LNCAP (cell line): ENCODE results near the gene TRRAP.

ENCODE experiments used
- CTCF ChIP-seq: fragments of 450-650 bp; IDR thresholded peaks from 2 replicates; pipeline ENCODE4 v1.5.1; 2017; ENCODE audit warnings: mild to moderate bottlenecking

The TRRAP gene

DNA sequence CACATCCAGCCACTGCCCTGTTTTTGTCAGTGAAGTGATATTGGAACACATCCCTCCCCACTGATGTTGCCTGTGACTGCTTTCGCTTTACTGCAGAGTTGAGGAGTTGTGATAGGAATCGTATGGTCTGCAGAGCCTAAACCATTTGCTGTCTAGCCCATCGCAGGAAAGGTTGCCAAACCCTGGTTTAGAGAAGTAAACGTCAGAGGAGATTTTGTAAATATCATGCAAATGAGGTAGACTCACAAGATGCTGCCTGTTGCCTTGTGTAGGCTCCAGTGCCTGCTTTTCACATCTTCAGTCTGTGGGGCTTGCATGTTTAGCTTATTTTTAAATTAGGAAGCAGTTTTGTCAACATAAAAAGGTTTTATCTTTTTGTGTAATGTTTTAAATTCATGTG lies 107.1 kb downstream of the TRRAP start:
- no peak for TF ChIP-seq CTCF

GRCh38 chr7:98985945-98986344 lies 107.6 kb downstream of the TRRAP start:
- no peak for TF ChIP-seq CTCF

DNA sequence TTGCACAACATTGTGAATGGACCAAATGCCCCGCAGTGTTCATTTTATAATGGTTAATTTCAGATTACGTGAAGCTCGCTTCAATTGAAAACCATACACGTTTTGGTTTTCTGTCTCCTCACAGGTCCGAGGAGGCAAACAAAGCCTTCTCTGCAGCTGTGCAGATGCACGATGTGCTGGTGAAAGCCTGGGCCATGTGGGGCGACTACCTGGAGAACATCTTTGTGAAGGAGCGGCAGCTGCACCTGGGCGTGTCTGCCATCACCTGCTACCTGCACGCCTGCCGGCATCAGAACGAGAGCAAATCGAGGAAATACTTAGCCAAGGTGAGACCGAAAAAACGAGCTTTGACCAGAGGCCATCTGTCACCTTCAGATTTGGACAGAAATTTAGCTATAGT lies 110.3 kb downstream of the TRRAP start:
- TF ChIP-seq CTCF = no peak

- no peak for TF ChIP-seq CTCF
Observed at GRCh38 chr7:98990356-98990755, 112.0 kb downstream of the TRRAP start.

GRCh38 chr7:98991141-98991540 lies 112.8 kb downstream of the TRRAP start:
- TF ChIP-seq CTCF = no peak

DNA sequence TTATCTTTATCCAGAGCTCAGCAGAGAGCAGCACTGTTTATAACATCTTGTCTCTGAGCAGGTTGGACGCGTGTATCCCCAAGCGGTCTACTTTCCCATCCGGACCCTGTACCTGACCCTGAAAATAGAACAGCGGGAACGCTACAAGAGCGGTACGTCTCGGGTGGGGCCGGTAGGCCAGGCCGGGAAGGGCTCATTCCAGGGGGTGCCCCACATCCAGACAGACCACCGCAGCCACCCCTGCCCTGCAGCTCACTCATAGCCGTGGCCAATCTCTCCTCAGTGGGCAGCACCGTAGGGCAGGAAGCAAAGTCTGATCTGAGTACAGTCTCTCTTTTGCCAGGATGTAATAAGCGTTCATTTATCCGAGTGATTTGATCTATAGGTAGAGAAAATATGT lies 113.7 kb downstream of the TRRAP start:
- TF ChIP-seq CTCF = no peak

- TF ChIP-seq CTCF = peak; percentile 35; the same call in 1 of the 2 replicates
Observed at GRCh38 chr7:98993024-98993897, 114.9 kb downstream of the TRRAP start.
